ENCODE results near the gene CACNA2D1. TPM values are rescaled to one million over a fixed set of nuclear protein-coding genes. Genes with fewer than 3 reads are reported as not detected.

CACNA2D1 gene
- polyA plus RNA-seq, 6 donors from 2014 or later: not detected

DNA sequence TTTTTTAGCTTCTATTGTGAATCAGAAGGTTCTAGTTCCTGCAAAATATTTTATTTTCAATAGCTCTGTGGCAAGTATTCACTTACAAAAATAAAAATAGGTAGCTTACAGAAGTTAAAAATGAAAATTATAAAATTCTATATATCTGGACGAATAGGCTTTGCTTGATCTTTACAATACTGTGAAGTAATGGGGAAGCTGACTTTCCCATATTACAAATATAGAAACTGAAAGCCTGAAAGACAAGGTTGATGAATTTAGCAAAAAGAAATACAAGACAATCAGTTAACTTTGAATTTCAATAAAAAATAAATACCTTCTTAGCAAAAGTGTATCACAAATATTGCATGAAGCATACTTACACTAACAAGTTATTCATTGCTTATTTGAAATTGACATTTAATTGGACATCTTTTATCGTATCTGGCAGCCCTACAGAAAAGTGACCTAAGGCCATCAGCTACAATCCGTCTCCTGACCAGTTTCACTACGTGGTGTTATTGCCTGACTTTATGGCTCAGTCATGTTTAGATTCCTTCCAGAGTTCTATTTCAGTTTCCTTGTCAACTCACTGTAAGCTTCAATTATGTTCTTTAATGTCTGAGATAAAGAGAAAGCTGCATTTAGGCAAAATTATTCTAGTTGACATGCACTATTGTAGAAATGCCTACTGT is 363.2 kb downstream of the CACNA2D1 start:
- ATAC-seq (ENCODE audit: low read depth in 2 of 2) (no peak), DNase-seq (no peak)
- Mint-ChIP-seq H3K4me3 (no peak overlapping the region), H3K27me3 (no peaks in the 10 kb centered on the region), H3K36me3 (no peaks in the 10 kb centered on the region), H3K4me1 (no peaks in the 10 kb centered on the region), H3K27ac (no peak overlapping the region), H3K9me3 (peaks cover 0 to 2% (median 0%) of the 10 kb centered on the region in 7 donors)

GRCh38 chr7:82079527-82079926 is 364.1 kb downstream of the CACNA2D1 start:
- H3K4me1 Mint-ChIP-seq: no peaks in the 10 kb centered on the region
- no peaks in the 10 kb centered on the region for H3K27me3 Mint-ChIP-seq
- H3K27ac Mint-ChIP-seq: no peak overlapping the region
- DNase-seq: no peak
- no peak overlapping the region for H3K4me3 Mint-ChIP-seq
- H3K9me3 Mint-ChIP-seq: peaks cover 0 to 2% (median 0%) of the 10 kb centered on the region in 7 donors
- no peak for ATAC-seq (ENCODE audit: low read depth in 2 of 2)
- no peaks in the 10 kb centered on the region for H3K36me3 Mint-ChIP-seq

DNA sequence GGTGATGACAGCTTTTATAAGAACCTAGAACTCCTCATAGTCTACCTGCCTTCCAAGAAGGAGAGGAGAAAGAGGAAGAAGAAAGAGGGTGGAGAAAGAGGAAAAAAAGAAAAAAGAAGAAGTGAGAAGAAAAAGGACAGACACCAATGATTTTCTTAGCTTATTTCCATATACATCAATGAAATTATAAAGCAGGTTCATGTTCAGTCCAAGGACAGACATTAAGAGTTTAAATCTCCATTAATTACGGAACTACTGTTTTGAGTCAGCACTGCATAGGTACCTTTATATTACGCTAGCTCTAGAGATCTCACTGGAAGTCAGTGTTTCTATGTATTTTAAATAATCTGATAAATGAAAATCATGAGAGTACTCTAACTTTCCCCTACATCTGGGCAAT is 364.8 kb downstream of the CACNA2D1 start:
- no peak overlapping the region for H3K27ac Mint-ChIP-seq
- peaks cover 0 to 2% (median 0%) of the 10 kb centered on the region in 7 donors for H3K9me3 Mint-ChIP-seq
- no peak for ATAC-seq (ENCODE audit: low read depth in 2 of 2)
- H3K27me3 Mint-ChIP-seq: no peaks in the 10 kb centered on the region
- no peaks in the 10 kb centered on the region for H3K36me3 Mint-ChIP-seq
- no peak overlapping the region for H3K4me3 Mint-ChIP-seq
- no peaks in the 10 kb centered on the region for H3K4me1 Mint-ChIP-seq
- DNase-seq: no peak

GRCh38 chr7:82071468-82071867 is 372.1 kb downstream of the CACNA2D1 start:
- H3K36me3 Mint-ChIP-seq: no peaks in the 10 kb centered on the region
- H3K4me1 Mint-ChIP-seq: no peaks in the 10 kb centered on the region
- no peak overlapping the region for H3K4me3 Mint-ChIP-seq
- no peak for ATAC-seq (ENCODE audit: low read depth in 2 of 2)
- peaks cover 0 to 2% (median 0%) of the 10 kb centered on the region in 7 donors for H3K9me3 Mint-ChIP-seq
- H3K27me3 Mint-ChIP-seq: no peaks in the 10 kb centered on the region
- no peak for DNase-seq
- H3K27ac Mint-ChIP-seq: no peak overlapping the region

- ATAC-seq (ENCODE audit: low read depth in 2 of 2): no peak
- no peak overlapping the region for H3K27ac Mint-ChIP-seq
Measured at GRCh38 chr7:82067628-82068264, 375.8 kb downstream of the CACNA2D1 start.

GRCh38 chr7:82057476-82057875 is 386.1 kb downstream of the CACNA2D1 start:
- Mint-ChIP-seq H3K4me1 (no peaks in the 10 kb centered on the region), H3K9me3 (peaks cover 0 to 4% (median 0%) of the 10 kb centered on the region in 7 donors), H3K4me3 (no peak overlapping the region), H3K27me3 (no peaks in the 10 kb centered on the region), H3K36me3 (no peaks in the 10 kb centered on the region), H3K27ac (no peak overlapping the region)
- ATAC-seq (ENCODE audit: low read depth in 2 of 2): no peak
- DNase-seq: no peak

More at GRCh38 chr7:82067628-82068264, 375.8 kb downstream of the CACNA2D1 start:
- H3K4me3 Mint-ChIP-seq: no peak overlapping the region
- peaks cover 0 to 2% (median 0%) of the 10 kb centered on the region in 7 donors for H3K9me3 Mint-ChIP-seq
- H3K4me1 Mint-ChIP-seq: no peaks in the 10 kb centered on the region
- H3K36me3 Mint-ChIP-seq: no peaks in the 10 kb centered on the region
- no peak for DNase-seq
- H3K27me3 Mint-ChIP-seq: no peaks in the 10 kb centered on the region

GRCh38 chr7:82056282-82056681 is 387.3 kb downstream of the CACNA2D1 start:
- H3K27ac Mint-ChIP-seq: no peak overlapping the region
- H3K36me3 Mint-ChIP-seq: no peaks in the 10 kb centered on the region
- H3K27me3 Mint-ChIP-seq: no peaks in the 10 kb centered on the region
- ATAC-seq (ENCODE audit: low read depth in 2 of 2) (no peak), DNase-seq (no peak)
- H3K4me1 Mint-ChIP-seq: no peaks in the 10 kb centered on the region
- peaks cover 0 to 4% (median 0%) of the 10 kb centered on the region in 7 donors for H3K9me3 Mint-ChIP-seq
- H3K4me3 Mint-ChIP-seq: no peak overlapping the region

GRCh38 chr7:82054544-82054943 is 389.0 kb downstream of the CACNA2D1 start:
- no peaks in the 10 kb centered on the region for H3K4me1 Mint-ChIP-seq
- H3K9me3 Mint-ChIP-seq: peaks cover 0 to 3% (median 0%) of the 10 kb centered on the region in 7 donors
- no peak for DNase-seq
- H3K27ac Mint-ChIP-seq: no peak overlapping the region
- ATAC-seq (ENCODE audit: low read depth in 2 of 2): no peak
- H3K36me3 Mint-ChIP-seq: no peaks in the 10 kb centered on the region
- no peaks in the 10 kb centered on the region for H3K27me3 Mint-ChIP-seq
- H3K4me3 Mint-ChIP-seq: no peak overlapping the region

DNA sequence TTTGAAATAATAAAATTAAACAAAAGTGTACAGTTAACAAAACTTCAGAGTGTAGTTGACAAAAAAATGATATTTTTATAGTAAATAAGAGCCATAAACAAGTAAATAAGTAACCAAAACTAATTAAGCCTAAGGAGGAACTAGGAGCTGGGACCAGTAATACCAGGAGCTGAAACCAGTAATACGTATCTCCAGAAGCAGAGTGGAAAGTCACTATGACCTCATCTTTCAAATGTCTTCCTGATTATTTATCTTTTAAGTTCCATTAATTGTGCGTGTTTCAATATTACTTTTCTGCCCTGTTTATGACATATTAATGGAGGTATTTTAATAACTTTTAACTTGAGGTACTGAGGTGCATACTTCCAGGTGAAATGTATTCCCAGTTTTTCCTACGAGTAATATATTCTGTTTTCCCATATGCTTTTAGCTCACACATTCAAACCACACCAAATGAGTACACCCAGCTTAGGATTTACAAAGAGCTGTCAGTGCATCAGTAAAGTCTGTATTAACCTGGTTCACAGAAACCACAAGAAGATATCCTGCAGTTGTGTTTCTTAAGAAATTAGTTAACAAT is 390.0 kb downstream of the CACNA2D1 start:
- no peak overlapping the region for H3K27ac Mint-ChIP-seq
- H3K4me3 Mint-ChIP-seq: no peak overlapping the region
- no peaks in the 10 kb centered on the region for H3K4me1 Mint-ChIP-seq
- no peaks in the 10 kb centered on the region for H3K27me3 Mint-ChIP-seq
- ATAC-seq (ENCODE audit: low read depth in 2 of 2): no peak
- H3K36me3 Mint-ChIP-seq: no peaks in the 10 kb centered on the region
- no peak for DNase-seq
- H3K9me3 Mint-ChIP-seq: peaks cover 0 to 3% (median 0%) of the 10 kb centered on the region in 7 donors

- Mint-ChIP-seq H3K36me3 (no peaks in the 10 kb centered on the region), H3K27me3 (no peaks in the 10 kb centered on the region), H3K4me1 (no peaks in the 10 kb centered on the region), H3K4me3 (no peak overlapping the region), H3K9me3 (peaks cover 0 to 3% (median 0%) of the 10 kb centered on the region in 7 donors), H3K27ac (no peak overlapping the region)
- DNase-seq (no peak), ATAC-seq (ENCODE audit: low read depth in 2 of 2) (no peak)
Measured at GRCh38 chr7:82051601-82052000, 392.0 kb downstream of the CACNA2D1 start.

DNA sequence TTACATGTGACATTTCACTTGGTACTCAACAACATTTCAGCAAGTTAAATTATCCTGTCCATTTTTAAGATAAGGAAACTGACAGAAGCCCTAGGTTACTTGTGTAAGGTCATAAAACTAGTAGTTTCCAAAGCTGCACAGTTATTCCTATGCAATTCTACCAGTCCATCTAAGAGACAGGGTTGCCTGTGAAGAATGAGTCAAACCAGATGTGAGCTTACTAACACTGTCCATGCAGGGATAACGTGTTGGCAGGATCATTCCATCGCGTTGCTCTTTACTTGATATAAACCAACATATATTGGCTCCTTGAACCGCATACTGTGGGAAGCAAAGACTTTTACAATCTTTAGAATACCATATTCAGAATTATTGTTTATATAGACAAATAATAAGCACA is 392.8 kb downstream of the CACNA2D1 start:
- H3K9me3 Mint-ChIP-seq: peaks cover 0 to 3% (median 0%) of the 10 kb centered on the region in 7 donors
- no peaks in the 10 kb centered on the region for H3K27me3 Mint-ChIP-seq
- no peak for DNase-seq
- H3K4me3 Mint-ChIP-seq: no peak overlapping the region
- no peak overlapping the region for H3K27ac Mint-ChIP-seq
- no peak for ATAC-seq (ENCODE audit: low read depth in 2 of 2)
- no peaks in the 10 kb centered on the region for H3K4me1 Mint-ChIP-seq
- H3K36me3 Mint-ChIP-seq: no peaks in the 10 kb centered on the region

DNA sequence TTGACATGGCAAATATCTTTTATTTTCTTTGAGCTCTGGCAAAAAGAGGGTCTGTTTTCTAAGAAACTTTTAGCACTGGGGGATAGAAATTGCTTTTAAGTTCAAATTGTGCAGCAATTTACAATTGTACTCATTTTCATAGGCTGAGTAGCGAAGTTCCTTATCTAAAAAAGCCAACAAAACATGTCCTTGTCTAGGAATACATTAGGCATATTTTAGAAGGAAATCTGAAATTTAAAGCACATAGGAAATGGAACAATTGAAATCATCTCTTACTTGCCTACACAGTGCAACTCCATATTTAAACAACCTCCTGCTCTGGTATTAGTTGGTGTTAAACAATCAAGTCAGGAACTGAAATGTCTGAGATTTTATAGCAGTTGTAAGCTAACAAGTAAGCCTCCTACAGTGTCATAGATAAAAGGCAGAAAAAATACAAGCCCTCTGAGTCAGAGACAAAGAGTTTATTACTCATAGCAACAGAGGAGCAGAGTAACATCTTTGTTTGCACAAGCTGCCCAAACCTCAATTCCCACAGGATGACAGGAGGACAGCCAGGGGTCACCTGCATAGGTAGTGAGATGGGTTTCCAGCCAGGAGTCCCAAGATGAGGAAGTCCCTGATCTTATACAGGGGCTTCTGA is 393.6 kb downstream of the CACNA2D1 start:
- Mint-ChIP-seq H3K4me1 (no peaks in the 10 kb centered on the region), H3K36me3 (no peaks in the 10 kb centered on the region), H3K27me3 (no peaks in the 10 kb centered on the region), H3K27ac (no peak overlapping the region), H3K9me3 (no peaks in the 10 kb centered on the region), H3K4me3 (no peak overlapping the region)
- no peak for ATAC-seq (ENCODE audit: low read depth in 2 of 2)
- DNase-seq: no peak

GRCh38 chr7:82049442-82049841 is 394.1 kb downstream of the CACNA2D1 start:
- Mint-ChIP-seq H3K27ac (no peak overlapping the region), H3K9me3 (no peaks in the 10 kb centered on the region), H3K4me1 (no peaks in the 10 kb centered on the region), H3K27me3 (no peaks in the 10 kb centered on the region), H3K4me3 (no peak overlapping the region), H3K36me3 (no peaks in the 10 kb centered on the region)
- ATAC-seq (ENCODE audit: low read depth in 2 of 2) (no peak), DNase-seq (no peak)
